Activated T-helper 2 cell treated with anti-CD3 and anti-CD28 coated beads, Interferon-gamma antibody, Interleukin-2, Interleukin-4, amounts not matched to agents 10 μg/mL and 5 μg/mL and 100 μg/mL, durations not matched to agents 14 hours and 24 hours and 36 hours (primary cell): ENCODE measurements around the gene MEA1. TPM values are rescaled to one million over a fixed set of nuclear protein-coding genes. Genes with fewer than 3 reads are reported as not detected.
A peak's percentile ranks its signal among the peaks of the same experiment; 100 is the strongest.
"Not testable (repeated sequence)": the region's sequence is repeated elsewhere in the genome, so short reads cannot be mapped to it uniquely, and the experiment has no call there.

Experiments
- DNase-seq: peaks from one replicate; pipeline ENCODE4 v3.0.0; 2021; ENCODE audit warnings: low spot score
- H3K27ac Mint-ChIP-seq: one replicate; pipeline ENCODE4 v1.8.0; 2021; ENCODE audit warnings: mixed read lengths
- H3K27me3 Mint-ChIP-seq: one replicate; pipeline ENCODE4 v1.8.0; 2021; ENCODE audit warnings: low read depth, mixed read lengths
- H3K36me3 Mint-ChIP-seq: one replicate; pipeline ENCODE4 v1.8.0; 2021; ENCODE audit warnings: low read depth, mixed read lengths
- H3K4me1 Mint-ChIP-seq: one replicate; pipeline ENCODE4 v1.8.0; 2021; ENCODE audit warnings: low read depth, mixed read lengths
- H3K4me3 Mint-ChIP-seq: one replicate; pipeline ENCODE4 v1.8.0; 2021; ENCODE audit warnings: low read depth, mild to moderate bottlenecking, moderate library complexity, mixed read lengths
- H3K9me3 Mint-ChIP-seq: one replicate; pipeline ENCODE4 v1.8.0; 2021; ENCODE audit warnings: mixed read lengths
- intact Hi-C: fragments of 100-400 bp; cut with micrococcal nuclease; formaldehyde crosslinking; loops from one replicate; pipeline ENCODE4 v1.15.1; 2023
- total RNA-seq: library from RNA; stranded (reverse); gene quantifications from 2 replicates; pipeline ENCODE4 v1.2.3, GENCODE V29; 2022

The MEA1 gene
- total RNA-seq, 1 donor from 2014 or later: 91.2 TPM

DNA sequence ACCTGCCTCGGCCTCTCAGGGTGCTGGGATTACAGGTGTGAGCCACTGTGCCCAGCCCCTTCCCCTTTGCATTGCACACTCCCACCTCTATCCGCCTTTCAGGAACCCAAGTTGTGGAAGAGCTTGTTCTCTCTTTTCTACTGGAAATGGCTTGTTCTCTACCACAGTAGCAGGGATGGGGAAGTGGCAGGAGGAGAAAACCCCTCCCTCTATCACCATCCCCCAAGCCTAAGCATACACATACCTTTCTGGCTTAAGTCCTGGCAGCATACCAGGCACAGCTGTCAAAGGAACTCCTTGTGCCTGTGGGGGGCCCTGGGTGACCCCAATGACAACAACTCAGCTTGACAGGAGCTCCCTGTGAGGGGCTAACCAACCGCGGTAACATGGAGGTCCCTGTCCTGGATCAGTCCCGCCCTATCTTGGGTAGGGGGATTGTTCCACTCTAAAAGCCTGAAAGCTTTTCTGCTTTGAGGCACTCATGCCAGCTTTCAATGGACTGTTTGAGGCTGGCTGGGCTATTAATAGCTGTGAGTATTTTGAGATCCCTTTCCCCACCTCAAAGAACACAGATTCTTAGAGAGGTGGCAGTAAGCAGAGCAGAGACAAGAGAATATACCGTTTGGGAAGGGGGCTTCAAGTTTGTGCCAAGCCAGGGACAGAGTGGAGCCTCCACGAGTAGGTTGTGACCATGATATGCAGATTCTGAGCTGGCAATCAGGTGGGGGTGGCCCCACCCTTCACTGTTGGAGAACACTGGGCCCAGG is 2.6 kb upstream of the MEA1 start:
- no peak for DNase-seq
- peak overlapping the region; percentile 23 for H3K4me3 Mint-ChIP-seq
- H3K9me3 Mint-ChIP-seq: no peaks in the 10 kb centered on the region
- H3K27ac Mint-ChIP-seq: no peak overlapping the region
- peaks cover 64% of the 10 kb centered on the region for H3K36me3 Mint-ChIP-seq
- intact Hi-C loops: no loop called here
- H3K27me3 Mint-ChIP-seq: no peaks in the 10 kb centered on the region
- H3K4me1 Mint-ChIP-seq: peaks cover 44% of the 10 kb centered on the region

DNA sequence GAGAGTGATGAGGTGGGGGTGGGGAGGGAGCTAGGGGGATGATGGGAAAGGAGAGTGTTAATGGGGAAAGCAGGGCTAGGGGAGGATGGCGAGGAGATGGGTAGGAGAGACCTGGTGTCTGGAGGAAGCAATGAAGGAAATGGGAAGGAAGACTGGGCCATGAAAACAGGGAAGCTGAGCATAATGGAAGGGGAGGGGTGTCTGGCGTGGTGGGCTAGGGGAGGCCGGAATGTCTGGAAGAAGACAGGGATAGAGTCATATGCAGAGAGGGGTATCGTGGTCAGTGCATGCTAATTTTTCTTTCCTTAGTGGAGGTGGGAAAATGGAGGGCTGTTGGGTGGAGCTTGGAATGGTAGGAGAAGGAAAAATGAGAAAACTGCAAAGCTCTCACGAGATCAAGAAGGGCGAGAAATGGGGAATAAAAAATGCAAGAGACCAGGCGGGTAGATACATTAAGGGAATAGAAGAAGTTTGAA is 726 bp upstream of the MEA1 start:
- no peaks in the 10 kb centered on the region for H3K27me3 Mint-ChIP-seq
- peaks cover 36% of the 10 kb centered on the region for H3K4me1 Mint-ChIP-seq
- H3K36me3 Mint-ChIP-seq: peaks cover 68% of the 10 kb centered on the region
- no peaks in the 10 kb centered on the region for H3K9me3 Mint-ChIP-seq
- peak overlapping the region; percentile 74 for H3K27ac Mint-ChIP-seq
- intact Hi-C loops: loop anchor here (1.0 to 2.0 kb wide), 4 partner anchors 45 to 268 kb away; partner anchors contain the start of genes CNPY3, KLC4, MRPL2 and TBCC
- DNase-seq: no peak
- H3K4me3 Mint-ChIP-seq: peak overlapping the region; percentile 96

DNA sequence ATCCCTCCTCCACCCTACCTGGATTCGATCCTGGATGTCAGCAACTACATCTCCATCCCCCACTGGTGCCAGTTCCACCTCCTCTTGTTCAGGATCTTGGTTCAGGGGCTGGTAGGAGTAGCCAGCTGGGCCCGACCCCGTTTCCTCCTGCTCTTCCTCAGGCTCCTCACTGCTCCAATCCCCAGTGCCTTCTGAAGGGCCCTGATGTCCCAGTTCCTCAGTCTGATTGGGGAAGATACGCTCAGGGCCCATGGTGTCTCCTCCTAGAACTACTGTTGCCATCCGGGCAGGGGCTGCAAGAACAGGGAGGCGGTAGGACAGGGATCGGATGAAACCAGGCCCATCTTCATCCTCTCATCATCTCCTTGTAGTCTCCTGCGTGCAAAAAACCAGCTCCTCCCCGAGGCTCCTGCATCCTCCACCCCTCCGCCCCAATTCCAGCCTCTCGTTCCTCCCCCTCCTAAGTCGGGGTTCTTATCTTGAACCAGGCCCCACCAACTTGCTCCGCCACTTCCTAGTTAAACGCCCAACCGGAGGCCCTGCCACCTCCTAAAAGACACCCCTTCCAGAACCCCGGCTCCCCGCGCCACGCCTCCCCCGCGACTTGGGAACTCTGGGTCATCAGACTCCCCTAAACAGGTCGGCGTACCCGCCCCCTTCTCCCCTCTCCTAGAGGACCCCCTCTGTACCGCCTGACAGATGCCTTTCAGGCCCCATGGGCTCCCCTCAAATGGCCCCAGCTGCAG is 476 bp downstream of the MEA1 start:
- Mint-ChIP-seq H3K27ac (peak overlapping the region; percentile 74), H3K9me3 (no peaks in the 10 kb centered on the region), H3K4me1 (peaks cover 35% of the 10 kb centered on the region), H3K36me3 (peaks cover 67% of the 10 kb centered on the region), H3K27me3 (no peaks in the 10 kb centered on the region), H3K4me3 (peak overlapping the region; percentile 96)
- intact Hi-C loops: loop anchor here (1.0 to 2.0 kb wide), 2 partner anchors 34 to 158 kb away; partner anchors contain the start of genes PEX6 and SRF
- no peak for DNase-seq

DNA sequence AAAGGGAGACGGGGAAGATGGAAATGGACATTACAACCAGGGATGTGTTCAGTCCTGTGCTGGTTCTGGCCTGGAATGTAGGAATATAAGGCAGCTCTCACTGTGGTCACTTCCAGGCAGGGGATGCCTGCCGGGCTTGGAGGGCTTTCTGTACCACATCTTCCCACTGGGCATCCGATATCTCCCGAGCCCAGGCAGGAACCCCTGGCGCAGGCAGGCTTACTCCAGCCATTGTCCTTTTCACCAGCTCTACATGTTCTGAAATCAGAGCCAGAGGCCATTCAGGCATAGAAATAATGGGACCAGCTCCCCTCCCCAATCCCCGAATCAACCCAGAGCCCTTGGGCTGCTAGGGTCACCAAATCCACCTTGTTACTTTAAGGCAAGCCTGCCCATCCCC is 1.4 kb downstream of the MEA1 start:
- Mint-ChIP-seq H3K27ac (peak overlapping the region; percentile 18), H3K4me1 (peaks cover 35% of the 10 kb centered on the region), H3K4me3 (peak overlapping the region; percentile 96), H3K27me3 (no peaks in the 10 kb centered on the region), H3K9me3 (no peaks in the 10 kb centered on the region), H3K36me3 (peaks cover 67% of the 10 kb centered on the region)
- DNase-seq: no peak
- intact Hi-C loops: loop anchor here (2.0 kb wide), 1 partner anchor 158 kb away; the partner anchor contains the start of gene SRF

DNA sequence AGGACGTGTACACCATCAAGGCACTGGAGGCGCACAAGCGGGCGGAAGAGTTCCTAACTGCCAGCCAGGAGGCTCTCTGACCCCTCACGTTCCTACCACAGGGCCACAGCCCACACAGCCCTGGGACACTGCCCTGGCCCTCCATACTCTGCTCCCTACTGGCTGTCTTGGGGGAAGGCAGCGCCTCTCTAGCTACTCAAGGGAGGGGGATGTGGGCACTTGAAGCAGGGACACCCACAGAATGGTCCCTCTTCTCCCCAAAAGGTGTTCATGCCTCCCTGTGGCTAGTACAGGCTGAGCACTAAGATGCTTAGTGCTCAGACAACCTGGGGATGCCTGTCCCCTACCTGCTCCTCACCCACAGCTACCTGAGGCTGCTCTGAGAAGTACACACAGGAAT is 2.5 kb downstream of the MEA1 start:
- Mint-ChIP-seq H3K27ac (no peak overlapping the region), H3K27me3 (no peaks in the 10 kb centered on the region), H3K36me3 (peaks cover 72% of the 10 kb centered on the region), H3K4me1 (peaks cover 34% of the 10 kb centered on the region), H3K9me3 (no peaks in the 10 kb centered on the region), H3K4me3 (no peak overlapping the region)
- DNase-seq: no peak
- intact Hi-C loops: no loop called here

DNA sequence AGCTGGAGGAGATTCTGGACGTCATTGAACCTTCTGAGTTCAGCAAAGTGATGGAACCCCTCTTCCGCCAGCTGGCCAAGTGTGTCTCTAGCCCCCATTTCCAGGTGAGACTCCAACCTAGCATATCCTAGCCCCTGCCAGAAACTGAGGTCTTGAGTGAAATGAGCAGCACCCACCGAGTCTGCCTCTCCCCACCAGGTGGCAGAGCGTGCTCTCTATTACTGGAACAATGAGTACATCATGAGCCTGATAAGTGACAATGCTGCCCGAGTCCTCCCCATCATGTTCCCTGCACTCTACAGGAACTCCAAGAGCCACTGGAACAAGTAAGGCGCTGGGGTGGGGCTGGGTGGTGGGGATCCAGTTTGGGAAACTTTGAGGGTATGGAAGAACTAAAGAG is 4.6 kb downstream of the MEA1 start:
- Mint-ChIP-seq H3K36me3 (peaks cover 73% of the 10 kb centered on the region), H3K9me3 (no peaks in the 10 kb centered on the region), H3K4me1 (peaks cover 22% of the 10 kb centered on the region), H3K4me3 (no peak overlapping the region), H3K27ac (no peak overlapping the region), H3K27me3 (no peaks in the 10 kb centered on the region)
- intact Hi-C loops: loop anchor here (1.0 kb wide), 1 partner anchor 134 kb away; no protein-coding TSS in a partner anchor
- no peak for DNase-seq

DNA sequence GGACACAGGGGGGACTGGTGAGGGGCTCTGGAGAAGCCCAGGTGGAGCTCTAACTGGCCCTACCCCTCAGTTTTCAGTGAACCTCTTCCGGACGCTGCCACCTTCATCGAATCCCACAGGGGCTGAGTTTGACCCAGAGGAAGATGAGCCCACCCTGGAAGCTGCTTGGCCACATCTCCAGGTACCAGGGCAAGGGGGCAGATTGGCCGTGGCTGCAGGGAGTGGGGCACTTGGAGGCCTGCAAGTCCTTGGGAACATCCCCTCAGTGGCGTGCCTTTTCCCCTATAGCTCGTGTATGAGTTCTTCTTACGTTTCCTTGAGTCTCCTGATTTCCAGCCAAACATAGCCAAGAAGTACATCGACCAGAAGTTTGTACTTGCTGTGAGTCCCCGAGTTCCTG is 6.6 kb downstream of the MEA1 start:
- Mint-ChIP-seq H3K36me3 (peaks cover 57% of the 10 kb centered on the region), H3K4me1 (peaks cover 5% of the 10 kb centered on the region), H3K27ac (no peak overlapping the region), H3K9me3 (no peaks in the 10 kb centered on the region), H3K4me3 (no peak overlapping the region), H3K27me3 (no peaks in the 10 kb centered on the region)
- no peak for DNase-seq
- intact Hi-C loops: no loop called here

DNA sequence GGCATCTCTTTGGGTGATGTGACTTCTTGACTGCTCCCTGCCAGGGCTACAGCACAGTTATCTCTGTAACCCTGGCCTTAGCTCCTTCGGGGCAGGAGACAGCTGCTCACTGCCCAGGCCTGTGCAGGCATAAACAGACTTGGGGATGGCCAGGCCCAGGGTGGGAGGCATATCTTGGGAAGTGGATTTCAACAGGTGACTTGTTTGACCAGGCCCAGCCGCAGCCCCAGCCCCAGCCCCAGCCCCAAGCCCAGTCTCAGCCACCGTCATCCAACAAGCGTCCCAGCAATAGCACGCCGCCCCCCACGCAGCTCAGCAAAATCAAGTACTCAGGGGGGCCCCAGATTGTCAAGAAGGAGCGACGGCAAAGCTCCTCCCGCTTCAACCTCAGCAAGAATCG is 7.5 kb downstream of the MEA1 start:
- no peak overlapping the region for H3K27ac Mint-ChIP-seq
- no peak overlapping the region for H3K4me3 Mint-ChIP-seq
- no peaks in the 10 kb centered on the region for H3K4me1 Mint-ChIP-seq
- H3K36me3 Mint-ChIP-seq: peaks cover 50% of the 10 kb centered on the region
- no peaks in the 10 kb centered on the region for H3K9me3 Mint-ChIP-seq
- DNase-seq: no peak
- intact Hi-C loops: no loop called here
- H3K27me3 Mint-ChIP-seq: no peaks in the 10 kb centered on the region

DNA sequence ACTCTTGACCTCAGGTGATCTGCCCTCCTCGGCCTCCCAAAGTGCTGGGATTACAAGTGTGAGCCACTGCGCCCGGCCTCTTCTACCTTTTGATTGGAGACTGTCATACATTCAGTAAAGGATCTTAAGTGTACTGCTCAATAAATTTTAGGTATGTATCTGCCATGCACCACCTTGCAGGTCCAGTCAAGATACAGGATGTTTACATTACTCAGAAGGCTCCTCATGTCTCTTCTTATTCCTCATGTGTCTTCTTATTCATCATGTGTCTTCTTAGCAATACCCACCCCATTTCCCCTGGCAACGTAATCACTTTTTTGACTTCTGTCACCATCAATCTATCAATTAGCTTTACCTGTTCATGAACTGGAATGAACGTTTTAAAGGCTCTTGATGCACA is 7.9 kb downstream of the MEA1 start:
- no peak overlapping the region for H3K27ac Mint-ChIP-seq

DNA sequence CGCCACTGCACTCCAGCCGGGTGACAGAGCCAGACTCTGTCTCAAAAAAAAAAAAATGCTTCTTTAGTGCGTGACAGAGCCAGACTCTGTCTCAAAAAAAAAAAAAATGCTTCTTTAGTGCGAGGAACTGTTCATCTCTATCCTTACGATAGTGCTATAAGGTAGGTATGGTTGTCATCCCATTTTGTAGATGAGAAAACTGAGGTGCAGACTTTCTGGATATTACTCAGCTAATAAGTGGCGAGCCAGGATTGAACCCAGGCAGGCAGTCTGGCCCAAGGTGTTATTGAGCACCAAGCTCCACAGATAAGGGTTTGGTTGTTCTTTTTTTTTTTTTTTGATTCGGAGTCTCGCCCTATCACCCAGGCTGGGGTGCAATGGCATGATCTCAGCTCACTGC is 11.9 kb downstream of the MEA1 start:
- no peaks in the 10 kb centered on the region for H3K9me3 Mint-ChIP-seq
- no peaks in the 10 kb centered on the region for H3K4me1 Mint-ChIP-seq
- no peaks in the 10 kb centered on the region for H3K27me3 Mint-ChIP-seq
- no peak overlapping the region for H3K4me3 Mint-ChIP-seq
- intact Hi-C loops: no loop called here
- no peak overlapping the region for H3K27ac Mint-ChIP-seq
- peaks cover 18% of the 10 kb centered on the region for H3K36me3 Mint-ChIP-seq
- no peak for DNase-seq

More for the DNA sequence above, 7.9 kb downstream of the MEA1 start:
- H3K4me1 Mint-ChIP-seq: no peaks in the 10 kb centered on the region
- H3K4me3 Mint-ChIP-seq: no peak overlapping the region
- peaks cover 46% of the 10 kb centered on the region for H3K36me3 Mint-ChIP-seq
- H3K9me3 Mint-ChIP-seq: no peaks in the 10 kb centered on the region
- DNase-seq: no peak
- intact Hi-C loops: no loop called here
- no peaks in the 10 kb centered on the region for H3K27me3 Mint-ChIP-seq

DNA sequence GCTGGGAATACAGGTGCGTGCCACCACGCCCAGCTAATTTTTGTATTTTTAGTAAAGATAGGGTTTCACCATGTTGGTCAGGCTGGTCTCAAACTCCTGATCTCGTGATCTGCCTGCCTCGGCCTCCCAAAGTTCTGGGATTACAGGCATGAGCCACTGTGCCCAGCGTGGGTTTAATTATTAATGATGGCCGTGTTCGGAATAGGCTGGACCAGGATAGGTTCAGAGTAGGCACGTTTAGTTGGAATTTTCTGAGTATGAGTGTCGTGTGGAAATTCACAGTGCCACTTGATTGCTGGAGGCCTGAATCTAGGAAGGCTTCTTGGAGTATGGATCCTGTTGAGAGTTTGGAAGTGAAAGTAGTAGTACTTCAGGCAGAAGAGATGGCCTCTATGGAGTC is 15.5 kb downstream of the MEA1 start:
- H3K4me1 Mint-ChIP-seq, DNase-seq, intact Hi-C loops, H3K27ac Mint-ChIP-seq, H3K9me3 Mint-ChIP-seq, H3K27me3 Mint-ChIP-seq, H3K4me3 Mint-ChIP-seq: not testable (repeated sequence)
- H3K36me3 Mint-ChIP-seq: peaks cover 14% of the 10 kb centered on the region

DNA sequence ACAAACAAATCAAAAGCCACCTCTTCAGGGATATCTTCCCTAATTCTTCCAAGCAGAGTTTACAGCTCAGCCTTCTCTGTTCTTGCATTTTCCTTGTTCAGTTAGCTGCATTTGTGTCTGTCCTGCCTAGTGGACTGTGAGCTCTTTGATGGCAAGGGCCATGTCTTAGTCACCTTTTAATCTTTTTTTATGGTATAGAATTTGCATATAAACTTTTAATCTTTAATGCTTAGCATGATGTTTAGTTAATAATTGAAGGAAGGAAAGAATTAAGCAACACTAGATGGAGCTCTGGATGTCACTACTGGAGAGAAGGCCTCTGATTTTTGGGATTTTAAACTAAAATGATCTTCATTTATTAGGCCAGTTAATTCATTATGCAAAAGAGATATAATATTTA is 17.2 kb downstream of the MEA1 start:
- Mint-ChIP-seq H3K36me3 (peaks cover 13% of the 10 kb centered on the region), H3K27ac (no peak overlapping the region), H3K9me3 (no peaks in the 10 kb centered on the region), H3K4me3 (no peak overlapping the region), H3K27me3 (no peaks in the 10 kb centered on the region), H3K4me1 (peaks cover 6% of the 10 kb centered on the region)
- no peak for DNase-seq
- intact Hi-C loops: no loop called here

DNA sequence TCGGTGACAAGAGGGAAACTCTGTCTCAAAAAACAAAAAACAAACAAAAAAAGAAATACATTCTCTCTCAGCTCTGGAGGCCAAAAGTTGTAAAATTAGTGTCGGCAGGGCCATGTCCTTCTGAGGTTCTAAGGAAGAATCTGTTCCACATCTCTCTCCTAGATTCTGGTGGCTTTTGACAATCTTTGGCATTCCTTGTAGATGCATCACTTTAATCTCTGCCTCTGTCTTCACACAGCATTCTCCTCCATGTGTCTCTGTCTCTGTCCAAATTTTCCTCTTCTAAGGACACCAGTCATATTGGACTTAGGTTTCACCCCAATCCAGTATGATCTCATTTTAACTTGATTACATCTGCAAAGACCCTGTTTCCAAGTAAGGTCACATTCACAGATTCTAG is 20.3 kb downstream of the MEA1 start:
- peak overlapping the region; percentile 11 for H3K27ac Mint-ChIP-seq
- no peak overlapping the region for H3K4me3 Mint-ChIP-seq
- H3K36me3 Mint-ChIP-seq: peaks cover 31% of the 10 kb centered on the region
- no peak for DNase-seq
- H3K4me1 Mint-ChIP-seq: peaks cover 7% of the 10 kb centered on the region
- intact Hi-C loops: no loop called here
- H3K27me3 Mint-ChIP-seq: no peaks in the 10 kb centered on the region
- no peaks in the 10 kb centered on the region for H3K9me3 Mint-ChIP-seq
